B cell (primary cell): ENCODE measurements around the gene OSR1. TPM values are rescaled to one million over a fixed set of nuclear protein-coding genes. Genes with fewer than 3 reads are reported as not detected.

Experiments used
- ATAC-seq: fragments of 200-7000 bp; cut with Tn5 transposase; one replicate; pipeline ENCODE4 v1.10.0; 2021; ENCODE audit warnings: low read depth, mild to moderate bottlenecking, moderate number of reproducible peaks, moderate library complexity
- CTCF ChIA-PET: fragments of 350-600 bp; sonication (Branson Sonifier 250); formaldehyde crosslinking; loops from one replicate; lab custom pipeline; 2021; ENCODE audit warnings: antibody characterized with exemption, inconsistent platforms; lab: Charles Lee
- POLR2A ChIA-PET: fragments of 350-600 bp; sonication (Branson Sonifier 250); formaldehyde crosslinking; loops from one replicate; lab custom pipeline; 2021; ENCODE audit warnings: antibody characterized with exemption; lab: Charles Lee
- DNase-seq: peaks from one replicate; pipeline ENCODE4 v3.0.0; 2013
- H2AFZ ChIP-seq: 2 replicates; pipeline ENCODE4 v1.6.1; 2012; ENCODE audit warnings: mild to moderate bottlenecking, low read depth, low read length; ENCODE audit not compliant: insufficient read depth, poor library complexity, severe bottlenecking
- H3K27ac ChIP-seq, 2 donors: 1 replicate in 1 of 2; 2 replicates in 1 of 2; pipeline ENCODE4 v1.5.1; 2012 to 2013; ENCODE audit warnings: low read length in 2 of 2, mild to moderate bottlenecking in 2 of 2, moderate library complexity in 1 of 2
- H3K27me3 ChIP-seq, 4 experiments: fragments of 200-600 bp in 1 of 4; sonication (generic) in 1 of 4; replicated peaks in 1 of 4; 1 replicate in 2 of 4; 2 replicates in 2 of 4; pipeline versions ENCODE4 v1.6.1 to v1.7.0; 2013 to 2016; ENCODE audit warnings: low read length in 3 of 4, mild to moderate bottlenecking in 2 of 4, mixed read lengths in 1 of 4, moderate library complexity in 1 of 4; ENCODE audit not compliant: insufficient read depth in 4 of 4, control insufficient read depth in 3 of 4; ENCODE audit errors: control extremely low read depth in 1 of 4
- H3K36me3 ChIP-seq, 2 experiments: replicated peaks in 1 of 2; 1 replicate in 1 of 2; 2 replicates in 1 of 2; pipeline versions ENCODE4 v1.6.1 to v1.7.1; 2013; ENCODE audit warnings: low read length in 1 of 2; ENCODE audit not compliant: insufficient read depth in 2 of 2, control insufficient read depth in 1 of 2; ENCODE audit errors: control extremely low read depth in 1 of 2, extremely low read depth in 1 of 2
- H3K4me1 ChIP-seq, 2 donors: fragments of 200-600 bp in 1 of 2; sonication (generic) in 1 of 2; 1 replicate in 1 of 2; 2 replicates in 1 of 2; pipeline versions ENCODE4 v1.5.1 to v1.6.1; 2013 to 2017; ENCODE audit warnings: low read length in 2 of 2; ENCODE audit not compliant: control insufficient read depth in 2 of 2, insufficient read depth in 2 of 2
- H3K4me2 ChIP-seq: replicated peaks from 2 replicates; pipeline ENCODE3; 2012; ENCODE audit warnings: mild to moderate bottlenecking, low read depth, low read length; ENCODE audit not compliant: poor library complexity, severe bottlenecking
- H3K4me3 ChIP-seq, 5 experiments: fragments of 200-600 bp in 1 of 5; sonication (generic) in 1 of 5; 1 replicate in 3 of 5; 2 replicates in 2 of 5; pipeline versions ENCODE4 v1.5.1 to v1.7.0; 2011 to 2016; ENCODE audit warnings: low read length in 4 of 5, mild to moderate bottlenecking in 4 of 5, low read depth in 2 of 5, control low read depth in 1 of 5, moderate library complexity in 1 of 5; ENCODE audit not compliant: insufficient read depth in 1 of 5; ENCODE audit errors: control extremely low read depth in 1 of 5, extremely low read depth in 1 of 5
- H3K79me2 ChIP-seq: fragments of 200-600 bp; sonication (generic); one replicate; pipeline ENCODE4 v1.6.0; 2016; ENCODE audit warnings: low read length; ENCODE audit not compliant: control insufficient read depth, insufficient read depth
- H3K9ac ChIP-seq: fragments of 200-600 bp; sonication (generic); 2 replicates; pipeline ENCODE4 v1.6.1; 2017; ENCODE audit warnings: mild to moderate bottlenecking, low read length, moderate library complexity
- H3K9me3 ChIP-seq, 3 donors: one replicate each; pipeline versions ENCODE4 v1.6.1 to v1.7.1; 2013; ENCODE audit warnings: low read length in 2 of 3; ENCODE audit not compliant: control insufficient read depth in 2 of 3, insufficient read depth in 1 of 3; ENCODE audit errors: control extremely low read depth in 1 of 3
- H4K20me1 ChIP-seq: 2 replicates; pipeline ENCODE4 v1.6.0; 2012; ENCODE audit warnings: mild to moderate bottlenecking, low read length; ENCODE audit not compliant: insufficient read depth, control insufficient read depth, poor library complexity, severe bottlenecking
- H3K27ac Mint-ChIP-seq: one replicate; pipeline ENCODE4 v1.8.0; 2021; ENCODE audit warnings: mixed read lengths
- H3K27me3 Mint-ChIP-seq: one replicate; pipeline ENCODE4 v1.8.0; 2021; ENCODE audit warnings: mixed read lengths
- H3K4me1 Mint-ChIP-seq: one replicate; pipeline ENCODE4 v1.8.0; 2021; ENCODE audit warnings: mixed read lengths
- H3K4me3 Mint-ChIP-seq: one replicate; pipeline ENCODE4 v1.8.0; 2021; ENCODE audit warnings: mixed read lengths
- H3K9me3 Mint-ChIP-seq: one replicate; pipeline ENCODE4 v1.8.0; 2022; ENCODE audit warnings: mixed read lengths; ENCODE audit not compliant: insufficient read depth
- CTCF ChIP-seq: fragments of 200-600 bp; IDR thresholded peaks from one replicate; pipeline ENCODE4 v1.8.0; 2022; ENCODE audit warnings: antibody characterized with exemption, mild to moderate bottlenecking
- EZH2 ChIP-seq: IDR thresholded peaks from 2 replicates; pipeline ENCODE4 v1.6.1; 2012; ENCODE audit warnings: borderline replicate concordance, low read depth, mild to moderate bottlenecking, moderate library complexity, low read length; ENCODE audit not compliant: insufficient read depth, poor library complexity, severe bottlenecking
- whole genome bisulfite sequencing: methylation state at CpG from one replicate; pipeline ENCODE4 v1.1.5; 2013; ENCODE audit warnings: missing lambda C conversion rate; ENCODE audit not compliant: insufficient coverage; 5-methylcytosine and 5-hydroxymethylcytosine counted together
- intact Hi-C: fragments of 100-400 bp; cut with micrococcal nuclease; formaldehyde crosslinking; loops from one replicate; pipeline ENCODE4 v1.10.0; 2022
- polyA plus RNA-seq: library from polyadenylated mRNA; depleted of rRNA; stranded (reverse); fragments of >200 nt; gene quantifications from 2 replicates; pipeline ENCODE4 v1.2.3, GENCODE V29; 2012
- total RNA-seq, 2 donors: library from RNA; stranded (reverse); fragments of 120-200 nt in 1 of 2; gene quantifications; 1 replicate in 1 of 2; 2 replicates in 1 of 2; pipeline versions ENCODE4 v1.2.3 to v1.2.4, GENCODE V29; 2013 to 2022

OSR1 gene
- total and polyA plus RNA-seq, 2 donors (not counting 1 experiment from before 2014, with no cell fraction given) = not detected

GRCh38 chr2:19362755-19363473 lies 4.5 kb upstream of the OSR1 start:
- Histone ChIP-seq H3K27me3 (peaks cover 0 to 46% (median 32%) of the 10 kb centered on the region in 4 experiments), H2AFZ (peak overlapping the region; percentile 78), H3K36me3 (no peaks in the 10 kb centered on the region), H3K79me2 (no peaks in the 10 kb centered on the region), H4K20me1 (no peaks in the 10 kb centered on the region), H3K4me1 (peaks cover 42 to 45% of the 10 kb centered on the region in 2 donors), H3K4me3 (peak overlapping the region; percentile 56 to 99 (median 71)), H3K9me3 (peaks cover 0 to 25% (median 0%) of the 10 kb centered on the region in 3 donors), H3K27ac (no peak overlapping the region), H3K9ac (peak overlapping the region; percentile 80), H3K4me2 (peak overlapping the region; percentile 92)
- intact Hi-C loops = loop anchor here (1.0 to 5.0 kb wide), 3 partner anchors 15 to 801 kb away; partner anchors contain the start of gene RDH14
- ChIA-PET POLR2A (no interaction called here), CTCF (interaction anchor here (0.9 to 3.8 kb wide), 3 partner anchors 14 to 842 kb away, joined by 5 to 17 read pairs (median 8); no protein-coding TSS in a partner anchor)
- Mint-ChIP-seq H3K27ac (peak overlapping the region; percentile 67), H3K9me3 (no peaks in the 10 kb centered on the region), H3K4me1 (peaks cover 38% of the 10 kb centered on the region), H3K27me3 (peaks cover 32% of the 10 kb centered on the region), H3K4me3 (peak overlapping the region; percentile 99)
- peak; percentile 62 for DNase-seq
- peak; percentile 31 for ATAC-seq
- TF ChIP-seq EZH2 (no peak), CTCF (peak; percentile 63)
- under 1% methylated on average over 25 of the region's 33 CpGs for WGBS
